BE2C (cell line): ENCODE measurements around the gene CD80. TPM values are rescaled to one million over a fixed set of nuclear protein-coding genes. Genes with fewer than 3 reads are reported as not detected.

Experiments
- DNase-seq: peaks from one replicate; pipeline ENCODE4 v3.0.0-alpha.2; 2020
- H3K27me3 ChIP-seq: fragments of 250-450 bp; sonication (Bioruptor Pico); 2 replicates; pipeline ENCODE4 v1.5.1; 2020; ENCODE audit warnings: mild to moderate bottlenecking
- H3K36me3 ChIP-seq: fragments of 250-450 bp; sonication (Bioruptor Pico); 2 replicates; pipeline ENCODE4 v1.5.1; 2020; ENCODE audit warnings: mild to moderate bottlenecking
- H3K4me1 ChIP-seq: fragments of 250-450 bp; sonication (Bioruptor Pico); 2 replicates; pipeline ENCODE4 v1.5.1; 2020
- H3K4me3 ChIP-seq: 2 replicates; pipeline ENCODE4 v1.5.1; 2011; ENCODE audit warnings: low read depth, low read length
- H3K9me3 ChIP-seq: fragments of 250-450 bp; sonication (Bioruptor Pico); 2 replicates; pipeline ENCODE4 v1.5.1; 2020
- CTCF ChIP-seq: IDR thresholded peaks from 2 replicates; pipeline ENCODE4 v1.5.1; 2012; ENCODE audit warnings: mild to moderate bottlenecking, low read depth, low read length
- polyA plus RNA-seq: library from polyadenylated mRNA; unstranded; fragments of >200 nt; gene quantifications from one replicate; pipeline ENCODE4 v1.2.1, GENCODE V29; 2012; ENCODE audit warnings: low read depth, missing spikeins; ENCODE audit not compliant: insufficient read length, insufficient read depth

Gene CD80, protein sequence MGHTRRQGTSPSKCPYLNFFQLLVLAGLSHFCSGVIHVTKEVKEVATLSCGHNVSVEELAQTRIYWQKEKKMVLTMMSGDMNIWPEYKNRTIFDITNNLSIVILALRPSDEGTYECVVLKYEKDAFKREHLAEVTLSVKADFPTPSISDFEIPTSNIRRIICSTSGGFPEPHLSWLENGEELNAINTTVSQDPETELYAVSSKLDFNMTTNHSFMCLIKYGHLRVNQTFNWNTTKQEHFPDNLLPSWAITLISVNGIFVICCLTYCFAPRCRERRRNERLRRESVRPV
- polyA plus RNA-seq = not detected

- H3K27me3 ChIP-seq = no peaks in the 10 kb centered on the region
- H3K4me1 ChIP-seq = no peaks in the 10 kb centered on the region
- no peak within 1 kb of the TSS for H3K4me3 ChIP-seq
- DNase-seq = peak; percentile 32
- peak; percentile 23 for TF ChIP-seq CTCF
- H3K9me3 ChIP-seq = no peaks in the 10 kb centered on the region
- no peaks in the 10 kb centered on the region for H3K36me3 ChIP-seq
Observed at GRCh38 chr3:119559441-119559963, at the start of gene CD80. Gene CD80, minus strand, starts transcription at chr3:119559614. Its CDS starts 1,886 bp downstream, at chr3:119557728.

DNA sequence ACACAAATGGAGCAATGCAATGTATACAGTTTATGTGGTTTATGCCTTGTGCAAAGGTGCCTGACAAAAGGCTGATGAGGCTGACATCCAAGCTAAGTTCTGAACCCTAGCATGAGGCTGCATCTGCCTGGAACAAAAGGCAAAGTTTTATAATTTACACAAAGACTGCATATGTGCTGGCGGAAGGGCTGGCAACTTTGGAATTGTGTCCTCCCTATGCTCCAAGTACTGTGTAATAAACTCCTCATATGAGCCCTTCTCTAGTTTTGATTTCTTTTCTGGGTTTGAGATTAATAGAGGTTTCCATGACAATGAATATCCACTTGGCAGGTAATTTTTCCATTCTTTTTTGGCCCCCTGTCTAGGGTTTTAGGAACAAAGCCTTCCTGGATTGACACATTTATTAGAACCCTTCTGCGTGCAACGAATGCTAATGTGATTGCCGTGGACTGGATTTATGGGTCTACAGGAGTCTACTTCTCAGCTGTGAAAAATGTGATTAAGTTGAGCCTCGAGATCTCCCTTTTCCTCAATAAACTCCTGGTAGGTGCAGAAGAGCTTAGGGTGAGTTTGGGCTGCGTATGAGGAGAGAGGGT is 49.1 kb upstream of the CD80 start:
- Histone ChIP-seq H3K36me3 (no peaks in the 10 kb centered on the region), H3K4me1 (no peaks in the 10 kb centered on the region), H3K27me3 (no peaks in the 10 kb centered on the region), H3K9me3 (no peaks in the 10 kb centered on the region), H3K4me3 (no peak overlapping the region)
- no peak for DNase-seq
- no peak for TF ChIP-seq CTCF

GRCh38 chr3:119604878-119605277 is 45.5 kb upstream of the CD80 start:
- TF ChIP-seq CTCF = no peak
- H3K27me3 ChIP-seq = no peaks in the 10 kb centered on the region
- no peak for DNase-seq
- peaks cover 4% of the 10 kb centered on the region; the same call in 1 of the 2 replicates for H3K4me1 ChIP-seq
- H3K4me3 ChIP-seq = no peak overlapping the region
- no peaks in the 10 kb centered on the region for H3K9me3 ChIP-seq
- no peaks in the 10 kb centered on the region for H3K36me3 ChIP-seq

DNA sequence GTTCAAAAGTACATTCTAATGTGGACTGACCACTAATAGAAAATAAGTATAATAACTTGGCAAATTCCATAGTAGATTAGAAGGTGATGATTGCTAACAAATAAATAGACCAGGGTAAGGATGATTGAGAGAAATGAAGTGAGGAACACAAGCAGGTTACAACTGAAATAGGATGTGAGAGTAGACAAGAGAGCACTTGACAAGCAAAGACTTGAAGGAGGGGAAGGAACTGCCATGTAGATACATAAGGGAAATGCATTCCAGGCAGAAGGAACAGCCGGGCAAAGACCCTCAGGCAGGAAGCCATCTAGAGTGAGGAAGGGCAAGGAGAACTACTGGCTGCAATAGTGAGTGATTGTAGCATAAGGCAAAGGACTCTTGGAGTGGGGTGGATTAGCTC is 43.3 kb upstream of the CD80 start:
- Histone ChIP-seq H3K36me3 (no peaks in the 10 kb centered on the region), H3K4me3 (no peak overlapping the region), H3K27me3 (no peaks in the 10 kb centered on the region), H3K4me1 (peaks cover 4% of the 10 kb centered on the region; the same call in 1 of the 2 replicates), H3K9me3 (no peaks in the 10 kb centered on the region)
- DNase-seq = no peak
- TF ChIP-seq CTCF = no peak

DNA sequence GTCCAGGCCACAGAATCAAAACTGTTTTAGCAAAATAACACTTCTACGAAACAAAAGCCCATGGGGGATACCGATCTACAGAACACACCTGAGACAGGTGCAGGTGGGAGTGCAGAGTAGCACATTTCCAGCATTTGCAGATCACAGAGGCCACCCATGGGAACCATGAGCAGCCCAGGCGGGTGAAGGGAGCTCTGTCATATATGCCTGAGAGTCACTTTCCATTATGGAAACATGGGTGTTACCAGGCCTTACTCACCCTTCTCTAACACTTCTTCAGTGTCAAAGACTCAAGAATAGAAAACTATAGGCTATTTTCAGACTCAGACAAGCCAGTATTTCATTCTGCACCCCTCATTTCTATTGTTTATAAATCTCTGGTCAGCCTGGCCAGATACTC is 41.7 kb upstream of the CD80 start:
- Histone ChIP-seq H3K27me3 (no peaks in the 10 kb centered on the region), H3K4me3 (no peak overlapping the region), H3K9me3 (no peaks in the 10 kb centered on the region), H3K4me1 (peaks cover 4% of the 10 kb centered on the region; the same call in 1 of the 2 replicates), H3K36me3 (no peaks in the 10 kb centered on the region)
- no peak for TF ChIP-seq CTCF
- no peak for DNase-seq

- DNase-seq = peak; percentile 69
- Histone ChIP-seq H3K27me3 (no peaks in the 10 kb centered on the region), H3K4me1 (peaks cover 5% of the 10 kb centered on the region; the same call in 1 of the 2 replicates), H3K36me3 (no peaks in the 10 kb centered on the region), H3K9me3 (no peaks in the 10 kb centered on the region), H3K4me3 (no peak overlapping the region)
- peak; percentile 80 for TF ChIP-seq CTCF
Observed at GRCh38 chr3:119600732-119601131, 41.3 kb upstream of the CD80 start.
